ENCODE measurements around the gene LONP1. TPM values are rescaled to one million over a fixed set of nuclear protein-coding genes. Genes with fewer than 3 reads are reported as not detected.

LONP1 gene
- total and polyA plus RNA-seq, 2 of the 8 experiments (the other 6 are each of a cell fraction or from before 2014, with no cell fraction given) = 98.1 to 117 TPM

DNA sequence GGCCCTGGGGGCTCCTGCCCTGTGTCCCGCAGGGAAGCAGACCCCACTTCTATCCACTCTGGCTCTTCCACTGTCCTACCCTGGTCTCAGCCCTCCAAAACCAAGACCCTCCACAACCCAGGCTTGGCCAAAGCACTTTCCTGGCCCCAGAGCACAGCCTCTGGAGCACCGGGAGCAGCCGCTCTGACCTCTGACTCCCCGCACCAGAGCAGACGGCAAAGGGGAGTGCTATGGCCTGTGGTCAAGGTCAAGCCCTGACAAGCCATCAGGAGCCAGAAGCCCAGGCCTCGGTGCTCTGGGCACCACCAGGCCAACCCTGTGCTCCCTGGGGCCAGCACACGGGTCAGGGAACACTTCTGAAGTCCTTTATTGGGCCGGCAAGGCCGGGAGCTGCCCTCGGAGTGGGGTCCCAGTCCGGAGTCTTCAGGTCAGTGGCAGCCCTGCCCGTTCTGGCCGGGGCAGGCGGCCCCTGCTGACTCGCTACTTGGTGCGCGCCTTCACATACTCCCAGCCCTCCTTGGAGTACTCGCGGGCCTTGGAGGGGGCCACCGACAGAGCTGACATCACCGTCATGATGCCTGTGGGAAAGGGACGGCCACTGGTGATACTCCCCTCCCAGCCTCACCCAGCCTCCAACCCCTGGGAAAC, 41.8 kb downstream of the LONP1 start (continued):
- TF ChIP-seq YY1 (IDR thresholded peaks at IDR 0.05; ENCODE audit: low read depth, low read length) (no peak), EZH2 (IDR thresholded peaks at IDR 0.05; ENCODE audit: low read depth, low read length, severe bottlenecking) (no peak), BRCA1 (IDR thresholded peaks at IDR 0.05; ENCODE audit: low read depth, low read length) (no peak), MAFK (IDR thresholded peaks at IDR 0.05; ENCODE audit: low read depth, low read length) (no peak), SP4 (IDR thresholded peaks at IDR 0.05; ENCODE audit: low read length) (no peak)
- TF ChIP-seq, protein P1, sequence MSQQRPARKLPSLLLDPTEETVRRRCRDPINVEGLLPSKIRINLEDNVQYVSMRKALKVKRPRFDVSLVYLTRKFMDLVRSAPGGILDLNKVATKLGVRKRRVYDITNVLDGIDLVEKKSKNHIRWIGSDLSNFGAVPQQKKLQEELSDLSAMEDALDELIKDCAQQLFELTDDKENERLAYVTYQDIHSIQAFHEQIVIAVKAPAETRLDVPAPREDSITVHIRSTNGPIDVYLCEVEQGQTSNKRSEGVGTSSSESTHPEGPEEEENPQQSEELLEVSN (IDR thresholded peaks at IDR 0.05) = no peak
- TF ChIP-seq, protein P2, sequence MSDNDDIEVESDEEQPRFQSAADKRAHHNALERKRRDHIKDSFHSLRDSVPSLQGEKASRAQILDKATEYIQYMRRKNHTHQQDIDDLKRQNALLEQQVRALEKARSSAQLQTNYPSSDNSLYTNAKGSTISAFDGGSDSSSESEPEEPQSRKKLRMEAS (IDR thresholded peaks at IDR 0.05) = no peak

Measured in H1 (cell line).